PC-3 (cell line): ENCODE data around the gene FAM216A. TPM values are rescaled to one million over a fixed set of nuclear protein-coding genes. Genes with fewer than 3 reads are reported as not detected.
"Not testable (repeated sequence)": the region's sequence is repeated elsewhere in the genome, so short reads cannot be mapped to it uniquely, and the experiment has no call there.

Experiments
- ATAC-seq: fragments of 200-7000 bp; cut with Tn5 transposase; 2 replicates; pipeline ENCODE4 v1.9.1; 2020; ENCODE audit warnings: mild to moderate bottlenecking, moderate library complexity
- Bru-seq: library from RNA; stranded (reverse); fragments of 400-500 nt; gene quantifications from one replicate; lab custom pipeline; 2021; lab: Mats Ljungman, UMichigan
- BruChase-seq, 2 experiments: library from RNA; stranded (reverse); fragments of 400-500 nt; gene quantifications; one replicate each; lab custom pipeline; 2021; lab: Mats Ljungman, UMichigan
- BruUV-seq: library from RNA; stranded (reverse); fragments of 400-500 nt; replicated peaks from 2 replicates; lab custom pipeline; 2021; lab: Mats Ljungman, UMichigan
- CTCF ChIA-PET: fragments of 300-600 bp; sonication (Branson Sonifier 250); formaldehyde crosslinking; loops from one replicate; lab custom pipeline; 2022; ENCODE audit warnings: antibody characterized with exemption; lab: Charles Lee
- POLR2A ChIA-PET: fragments of 300-600 bp; sonication (Branson Sonifier 250); formaldehyde crosslinking; loops from one replicate; lab custom pipeline; 2022; ENCODE audit warnings: antibody characterized with exemption; ENCODE audit not compliant: unreplicated experiment; lab: Charles Lee
- DNase-seq: peaks from one replicate; pipeline ENCODE4 v3.0.0-alpha.2; 2015
- H2AFZ ChIP-seq: fragments of 300-600 bp; sonication (generic); 2 replicates; pipeline ENCODE4 v1.6.0; 2016; ENCODE audit warnings: antibody characterized with exemption, low read length
- H3F3A ChIP-seq: fragments of 300-600 bp; sonication (generic); one replicate; pipeline ENCODE4 v1.6.0; 2017; ENCODE audit warnings: antibody characterized with exemption, low read length, control low read depth, mild to moderate bottlenecking; ENCODE audit not compliant: unreplicated experiment
- H3K27ac ChIP-seq: fragments of 300-600 bp; sonication (generic); 2 replicates; pipeline ENCODE4 v1.5.1; 2016; ENCODE audit warnings: mild to moderate bottlenecking, low read length
- H3K27me3 ChIP-seq: fragments of 300-600 bp; sonication (generic); 2 replicates; pipeline ENCODE4 v1.6.1; 2016; ENCODE audit warnings: low read length, mixed read lengths
- H3K36me3 ChIP-seq: fragments of 300-600 bp; sonication (generic); 2 replicates; pipeline ENCODE4 v1.6.1; 2016; ENCODE audit warnings: low read depth, mixed run types, low read length, mixed read lengths
- H3K4me1 ChIP-seq: fragments of 300-600 bp; sonication (generic); 2 replicates; pipeline ENCODE4 v1.5.1; 2016; ENCODE audit warnings: low read length; ENCODE audit not compliant: insufficient read depth
- H3K4me2 ChIP-seq: fragments of 300-600 bp; sonication (generic); 2 replicates; pipeline ENCODE4 v1.6.0; 2016; ENCODE audit warnings: low read length
- H3K4me3 ChIP-seq: fragments of 300-600 bp; sonication (generic); 2 replicates; pipeline ENCODE4 v1.5.1; 2016; ENCODE audit warnings: mild to moderate bottlenecking, low read length, mixed read lengths
- H3K79me2 ChIP-seq: fragments of 300-600 bp; sonication (generic); 2 replicates; pipeline ENCODE4 v1.6.1; 2017; ENCODE audit warnings: low read length, mixed read lengths
- H3K9ac ChIP-seq: fragments of 300-600 bp; sonication (generic); 2 replicates; pipeline ENCODE4 v1.6.0; 2016; ENCODE audit warnings: mild to moderate bottlenecking, low read length
- H3K9me2 ChIP-seq: fragments of 300-600 bp; sonication (generic); replicated peaks from 2 replicates; pipeline ENCODE4 v1.6.1; 2016; ENCODE audit warnings: mixed run types, low read length, mixed read lengths
- H3K9me3 ChIP-seq: fragments of 300-600 bp; sonication (generic); 2 replicates; pipeline ENCODE4 v1.6.1; 2016; ENCODE audit warnings: low read length, mixed read lengths
- H4K20me1 ChIP-seq: fragments of 300-600 bp; sonication (generic); 2 replicates; pipeline ENCODE4 v1.6.1; 2016; ENCODE audit warnings: low read length, mixed read lengths
- EZH2 ChIP-seq: fragments of 300-600 bp; sonication (generic); IDR thresholded peaks from one replicate; pipeline ENCODE4 v1.6.1; 2017; ENCODE audit warnings: antibody characterized with exemption, mild to moderate bottlenecking, low read length; ENCODE audit not compliant: unreplicated experiment
- EZH2phosphoT487 ChIP-seq: fragments of 300-600 bp; sonication (generic); IDR thresholded peaks from 2 replicates; pipeline ENCODE4 v1.6.1; 2018; ENCODE audit warnings: mild to moderate bottlenecking, antibody characterized with exemption, low read length, borderline replicate concordance
- intact Hi-C: fragments of 100-400 bp; cut with micrococcal nuclease; formaldehyde crosslinking; loops from 2 replicates; pipeline ENCODE4 v1.9.0; 2023
- long read RNA-seq: library from polyadenylated mRNA; unstranded; transcript quantifications from one replicate; pipeline ENCODE4 v2.0.0, GENCODE V29; 2021; ENCODE audit not compliant: unreplicated experiment
- total RNA-seq: library from RNA; depleted of rRNA; stranded (reverse); fragments of >200 nt; gene quantifications from 2 replicates; pipeline ENCODE4 v1.2.3, GENCODE V29; 2014; rRNA removed
- TF ChIP-seq, protein P1 (sequence below): fragments of 300-600 bp; sonication (generic); conservative IDR thresholded peaks from 2 replicates; pipeline ENCODE4 v1.5.1; 2017; ENCODE audit warnings: antibody characterized with exemption, low read depth, mild to moderate bottlenecking, low read length

Gene FAM216A
- total RNA-seq (19.5 and 27.8 TPM in 2 replicates), Bru-seq, nascent RNA (percentile 59 among the genes with signal in this experiment), BruChase-seq, experiment 1, labeled RNA remaining after a 6-hour chase (percentile 54 among the genes with signal in this experiment), BruChase-seq, experiment 2, labeled RNA remaining after a 2-hour chase (percentile 50 among the genes with signal in this experiment)
- long read RNA-seq, transcript FAM216A-201 (7 exons, 1,582 nt) = major isoform, 13 of 37 reads
- long read RNA-seq, partial matches to known transcripts = 13 of 37 reads
- long read RNA-seq, other reads (novel, unspliced or antisense) = 11 of 37 reads

GRCh38 chr12:110468214-110469048 is at the start of gene FAM216A, which contains the start of gene GPN3:
Gene FAM216A, plus strand, starts transcription at chr12:110468845. Its CDS starts 31 bp downstream, at chr12:110468876.
Gene GPN3, minus strand, starts transcription at chr12:110468257. Its CDS starts 54 bp downstream, at chr12:110468203.
- peaks cover 14% of the 10 kb centered on the region for H3K4me1 ChIP-seq
- ATAC-seq (peak; percentile 84), DNase-seq (peak; percentile 99)
- intact Hi-C loops = loop anchor here (1.0 to 10.0 kb wide), 6 partner anchors 18 to 226 kb away; partner anchors contain the start of genes ARPC3, RAD9B and VPS29
- TF ChIP-seq EZH2phosphoT487 (no peak), EZH2 (no peak)
- TF ChIP-seq, protein P1, sequence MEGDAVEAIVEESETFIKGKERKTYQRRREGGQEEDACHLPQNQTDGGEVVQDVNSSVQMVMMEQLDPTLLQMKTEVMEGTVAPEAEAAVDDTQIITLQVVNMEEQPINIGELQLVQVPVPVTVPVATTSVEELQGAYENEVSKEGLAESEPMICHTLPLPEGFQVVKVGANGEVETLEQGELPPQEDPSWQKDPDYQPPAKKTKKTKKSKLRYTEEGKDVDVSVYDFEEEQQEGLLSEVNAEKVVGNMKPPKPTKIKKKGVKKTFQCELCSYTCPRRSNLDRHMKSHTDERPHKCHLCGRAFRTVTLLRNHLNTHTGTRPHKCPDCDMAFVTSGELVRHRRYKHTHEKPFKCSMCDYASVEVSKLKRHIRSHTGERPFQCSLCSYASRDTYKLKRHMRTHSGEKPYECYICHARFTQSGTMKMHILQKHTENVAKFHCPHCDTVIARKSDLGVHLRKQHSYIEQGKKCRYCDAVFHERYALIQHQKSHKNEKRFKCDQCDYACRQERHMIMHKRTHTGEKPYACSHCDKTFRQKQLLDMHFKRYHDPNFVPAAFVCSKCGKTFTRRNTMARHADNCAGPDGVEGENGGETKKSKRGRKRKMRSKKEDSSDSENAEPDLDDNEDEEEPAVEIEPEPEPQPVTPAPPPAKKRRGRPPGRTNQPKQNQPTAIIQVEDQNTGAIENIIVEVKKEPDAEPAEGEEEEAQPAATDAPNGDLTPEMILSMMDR = no peak
- H3K9me2 ChIP-seq = no peaks in the 10 kb centered on the region
- H3K27ac ChIP-seq = peak within 1 kb of the TSS; percentile 75
- H2AFZ ChIP-seq = peak within 1 kb of the TSS; percentile 93
- peaks cover 47% of the 10 kb centered on the region for H3K79me2 ChIP-seq
- peak within 1 kb of the TSS; percentile 90 for H3K9ac ChIP-seq
- ChIA-PET CTCF (interaction anchor here (0.5 to 1.6 kb wide), 10 partner anchors 15 to 149 kb away, joined by 3 to 25 read pairs (median 4); partner anchors contain the start of gene ARPC3), POLR2A (interaction anchor here (0.5 to 1.2 kb wide), 7 partner anchors 18 to 420 kb away, joined by 3 to 11 read pairs (median 5); partner anchors contain the start of genes ARPC3, RAD9B, TCTN1 and VPS29)
- no peaks in the 10 kb centered on the region; the same call in 1 of the 2 replicates for H3K36me3 ChIP-seq
- H3K9me3 ChIP-seq = no peaks in the 10 kb centered on the region
- peak within 1 kb of the TSS; percentile 84 for H3K4me3 ChIP-seq
- H4K20me1 ChIP-seq = no peaks in the 10 kb centered on the region
- peak within 1 kb of the TSS; percentile 98 for H3K4me2 ChIP-seq
- no peaks in the 10 kb centered on the region for H3F3A ChIP-seq
- H3K27me3 ChIP-seq = no peaks in the 10 kb centered on the region
- TSS peak; percentile 76 for BruUV-seq

GRCh38 chr12:110420644-110421043 is 48.0 kb upstream of the FAM216A start:
- CTCF ChIA-PET, H4K20me1 ChIP-seq, H3K27me3 ChIP-seq, intact Hi-C loops, H3K9ac ChIP-seq, BruUV-seq, H3K36me3 ChIP-seq, H3K27ac ChIP-seq, H3K4me3 ChIP-seq, H2AFZ ChIP-seq, H3K9me3 ChIP-seq, H3K79me2 ChIP-seq, H3K4me2 ChIP-seq, DNase-seq, H3K4me1 ChIP-seq, H3F3A ChIP-seq, ATAC-seq, H3K9me2 ChIP-seq, POLR2A ChIA-PET: not testable (repeated sequence)

DNA sequence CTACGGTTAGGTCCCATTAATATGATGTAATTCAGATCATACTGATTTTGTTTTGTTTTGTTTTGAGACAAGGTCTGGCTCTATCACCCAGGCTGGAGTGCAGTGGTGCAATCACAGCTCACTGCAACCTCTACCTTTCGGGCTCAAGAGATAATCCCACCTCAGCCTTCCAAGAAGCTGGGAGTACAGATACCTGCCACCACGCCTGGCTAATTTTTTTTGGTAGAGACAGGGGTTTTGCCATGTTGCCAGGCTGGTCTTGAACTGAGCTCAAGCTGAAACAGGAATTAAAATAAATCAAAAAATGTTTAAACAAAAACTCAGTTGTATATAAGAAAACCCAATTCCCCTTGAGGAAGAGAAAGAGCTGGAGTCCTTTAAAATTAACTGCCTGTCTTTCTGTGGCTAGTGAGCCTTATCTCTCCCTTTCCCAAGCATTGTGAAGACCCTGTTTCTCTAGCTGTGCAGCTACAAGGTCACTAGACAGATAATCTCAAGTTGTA is 47.4 kb upstream of the FAM216A start:
- no TSS peak for BruUV-seq
- no peaks in the 10 kb centered on the region for H3F3A ChIP-seq
- no peak overlapping the region for H3K4me2 ChIP-seq
- POLR2A ChIA-PET = no interaction called here
- DNase-seq (no peak), ATAC-seq (no peak)
- no peak overlapping the region for H3K4me3 ChIP-seq
- intact Hi-C loops = no loop called here
- H3K27ac ChIP-seq = no peak overlapping the region
- no peaks in the 10 kb centered on the region for H3K79me2 ChIP-seq
- H2AFZ ChIP-seq = no peak overlapping the region
- CTCF ChIA-PET = no interaction called here
- no peaks in the 10 kb centered on the region for H3K9me2 ChIP-seq
- H3K4me1 ChIP-seq = no peaks in the 10 kb centered on the region
- H4K20me1 ChIP-seq = no peaks in the 10 kb centered on the region
- no peak overlapping the region for H3K9ac ChIP-seq
- H3K27me3 ChIP-seq = no peaks in the 10 kb centered on the region
- no peaks in the 10 kb centered on the region for H3K9me3 ChIP-seq
- H3K36me3 ChIP-seq = no peaks in the 10 kb centered on the region
- no peak for TF ChIP-seq EZH2phosphoT487
- TF ChIP-seq, protein P1 = no peak
- TF ChIP-seq EZH2 = no peak
